Liver (tissue), 9 donors: Measurements from ENCODE around the gene RCAN2. TPM values are rescaled to one million over a fixed set of nuclear protein-coding genes. Genes with fewer than 3 reads are reported as not detected.
A peak's percentile ranks its signal among the peaks of the same experiment; 100 is the strongest.

Source experiments
- DNase-seq: peaks from one replicate; pipeline ENCODE4 v3.0.0-alpha.2; 2017; ENCODE audit warnings: low spot score
- H3K27ac ChIP-seq, 2 donors: one replicate each; pipeline ENCODE4 v1.7.0; 2013; ENCODE audit warnings: inconsistent platforms in 2 of 2, low read length in 2 of 2, control low read depth in 1 of 2, low read depth in 1 of 2, mild to moderate bottlenecking in 1 of 2
- H3K27me3 ChIP-seq, 4 donors: one replicate each; pipeline versions ENCODE4 v1.6.1 to v1.7.0; 2013; ENCODE audit warnings: low read length in 3 of 4, inconsistent platforms in 1 of 4, mild to moderate bottlenecking in 1 of 4, moderate library complexity in 1 of 4; ENCODE audit not compliant: control insufficient read depth in 4 of 4, insufficient read depth in 4 of 4
- H3K36me3 ChIP-seq, 4 donors: one replicate each; pipeline versions ENCODE4 v1.6.1 to v1.7.0; 2013; ENCODE audit warnings: low read length in 3 of 4, mild to moderate bottlenecking in 3 of 4, low read depth in 1 of 4, moderate library complexity in 1 of 4; ENCODE audit not compliant: control insufficient read depth in 4 of 4, insufficient read depth in 3 of 4
- H3K4me1 ChIP-seq, 4 donors: one replicate each; pipeline versions ENCODE4 v1.6.1 to v1.7.0; 2013; ENCODE audit warnings: low read length in 3 of 4, mild to moderate bottlenecking in 3 of 4, moderate library complexity in 1 of 4; ENCODE audit not compliant: control insufficient read depth in 4 of 4, insufficient read depth in 4 of 4
- H3K4me3 ChIP-seq, 3 donors: one replicate each; pipeline versions ENCODE4 v1.6.1 to v1.7.0; 2013; ENCODE audit warnings: low read length in 3 of 3, control low read depth in 1 of 3, low read depth in 1 of 3, mild to moderate bottlenecking in 1 of 3
- H3K9ac ChIP-seq, 2 donors: one replicate each; pipeline ENCODE4 v1.7.0; 2013; ENCODE audit warnings: low read length in 2 of 2, mild to moderate bottlenecking in 2 of 2, moderate library complexity in 2 of 2, control low read depth in 1 of 2, low read depth in 1 of 2
- H3K9me3 ChIP-seq, 4 donors: one replicate each; pipeline versions ENCODE4 v1.6.1 to v1.7.0; 2013; ENCODE audit warnings: low read length in 3 of 4; ENCODE audit not compliant: control insufficient read depth in 4 of 4
- EGR1 ChIP-seq, 2 donors: IDR thresholded peaks; 2 replicates each; pipeline ENCODE4 v1.6.1; 2016 to 2018; ENCODE audit warnings: antibody characterized with exemption in 2 of 2, low read depth in 2 of 2
- FOXA1 ChIP-seq: IDR thresholded peaks from 2 replicates; pipeline ENCODE4 v1.6.1; 2016; ENCODE audit warnings: antibody characterized with exemption
- FOXA2 ChIP-seq: IDR thresholded peaks from 2 replicates; pipeline ENCODE4 v1.6.1; 2016; ENCODE audit warnings: antibody characterized with exemption
- GABPA ChIP-seq, 2 donors: IDR thresholded peaks in 1 of 2; conservative IDR thresholded peaks in 1 of 2; 2 replicates each; pipeline ENCODE4 v1.6.1; 2016; ENCODE audit warnings: antibody characterized with exemption in 2 of 2, mild to moderate bottlenecking in 1 of 2, moderate library complexity in 1 of 2
- HNF4A ChIP-seq, 2 donors: conservative IDR thresholded peaks; 2 replicates each; pipeline ENCODE4 v1.6.1; 2016; ENCODE audit warnings: antibody characterized with exemption in 2 of 2, mild to moderate bottlenecking in 2 of 2
- HNF4G ChIP-seq: IDR thresholded peaks from 2 replicates; pipeline ENCODE4 v1.6.1; 2016; ENCODE audit warnings: antibody characterized with exemption
- JUND ChIP-seq, 2 donors: IDR thresholded peaks; 2 replicates each; pipeline ENCODE4 v1.6.1; 2016; ENCODE audit warnings: antibody characterized with exemption in 2 of 2
- NR2F2 ChIP-seq: IDR thresholded peaks from 2 replicates; pipeline ENCODE4 v1.6.1; 2016; ENCODE audit warnings: antibody characterized with exemption
- RAD21 ChIP-seq, 2 donors: IDR thresholded peaks; 2 replicates each; pipeline ENCODE4 v1.6.1; 2016; ENCODE audit warnings: antibody characterized with exemption in 2 of 2, mild to moderate bottlenecking in 2 of 2
- RXRA ChIP-seq, 2 donors: IDR thresholded peaks; 2 replicates each; pipeline ENCODE4 v1.6.1; 2017 to 2018; ENCODE audit warnings: antibody characterized with exemption in 2 of 2, mild to moderate bottlenecking in 1 of 2
- SP1 ChIP-seq: IDR thresholded peaks from 2 replicates; pipeline ENCODE4 v1.6.1; 2018; ENCODE audit warnings: antibody characterized with exemption, mild to moderate bottlenecking
- TAF1 ChIP-seq: conservative IDR thresholded peaks from 2 replicates; pipeline ENCODE4 v1.6.1; 2016; ENCODE audit warnings: antibody characterized with exemption, mild to moderate bottlenecking
- YY1 ChIP-seq: IDR thresholded peaks from 2 replicates; pipeline ENCODE4 v1.6.1; 2016; ENCODE audit warnings: antibody characterized with exemption, mild to moderate bottlenecking
- ZBTB33 ChIP-seq: IDR thresholded peaks from 2 replicates; pipeline ENCODE4 v1.6.1; 2016; ENCODE audit warnings: antibody characterized with exemption
- WGBS: extraction: QIAGEN DNeasy Blood & Tissue Kit; methylation state at CpG from one replicate; pipeline ENCODE4 v1.1.7; 2013; 5-methylcytosine and 5-hydroxymethylcytosine counted together
- polyA plus RNA-seq, 2 donors: library from polyadenylated mRNA; stranded (reverse) in 1 of 2; unstranded in 1 of 2; fragments of 200-250 nt in 1 of 2; fragments of >200 nt in 1 of 2; fragmentation: Nextera tagmentation in 1 of 2; extraction: Ambion mirVana in 1 of 2; gene quantifications; one replicate each; pipeline versions ENCODE4 v1.2.1 to v1.2.3, GENCODE V29; 2013 to 2015
- total RNA-seq, 2 donors: library from RNA; depleted of rRNA; stranded (reverse); fragments of >200 nt; gene quantifications; one replicate each; pipeline ENCODE4 v1.2.3, GENCODE V29; 2014
- TF ChIP-seq, protein P1 (sequence below): IDR thresholded peaks from 2 replicates; pipeline ENCODE4 v1.6.1; 2016; ENCODE audit warnings: antibody characterized with exemption
- TF ChIP-seq, protein P2 (sequence below): IDR thresholded peaks from 2 replicates; pipeline ENCODE4 v1.6.1; 2016; ENCODE audit warnings: antibody characterized with exemption
- donor health status: healthy.
- donor health status: healthy.
- donor health status: healthy.
- donor health status: healthy.
- donor health status: healthy.

Gene RCAN2
- total and polyA plus RNA-seq, 4 donors: 0.19 to 8.2 (median 2.4) TPM

DNA sequence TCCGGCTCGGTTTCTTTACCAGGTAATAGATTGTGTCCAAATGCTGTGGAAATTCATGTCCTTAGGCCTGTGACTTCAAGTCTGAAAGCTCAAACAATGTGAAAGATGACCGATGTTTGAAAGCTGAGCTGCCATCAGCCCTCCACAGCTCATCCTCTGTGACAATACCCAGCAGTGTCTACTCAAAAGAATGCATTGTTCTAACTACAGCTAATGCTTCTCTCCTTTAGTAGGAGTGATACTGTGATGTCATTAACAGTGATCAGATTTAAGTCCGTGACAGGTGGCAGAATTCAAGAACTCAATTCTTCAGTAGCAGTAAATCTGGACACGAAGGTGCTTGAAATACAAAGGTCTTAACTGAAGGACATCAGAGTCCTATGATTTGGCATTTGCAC, 97.3 kb downstream of the RCAN2 start:
- no peak for DNase-seq
- Histone ChIP-seq H3K4me3 (no peak overlapping the region), H3K4me1 (peaks cover 6 to 51% (median 40%) of the 10 kb centered on the region in 4 donors), H3K27me3 (no peaks in the 10 kb centered on the region), H3K36me3 (no peaks in the 10 kb centered on the region), H3K9me3 (no peaks in the 10 kb centered on the region), H3K27ac (peak overlapping the region; percentile 39 to 62), H3K9ac (no peak overlapping the region)
- WGBS: 53% methylated on average over 5 of the region's 5 CpGs
- no peak for TF ChIP-seq RXRA (IDR thresholded peaks at IDR 0.05)
- no peak for TF ChIP-seq GABPA (IDR thresholded peaks at IDR 0.05 in 1 of 2, conservative IDR thresholded peaks at IDR 0.05 in 1 of 2)
- TF ChIP-seq HNF4A (conservative IDR thresholded peaks at IDR 0.05): no peak
- TF ChIP-seq, protein P1, sequence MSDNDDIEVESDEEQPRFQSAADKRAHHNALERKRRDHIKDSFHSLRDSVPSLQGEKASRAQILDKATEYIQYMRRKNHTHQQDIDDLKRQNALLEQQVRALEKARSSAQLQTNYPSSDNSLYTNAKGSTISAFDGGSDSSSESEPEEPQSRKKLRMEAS: no peak
- no peak for TF ChIP-seq EGR1 (IDR thresholded peaks at IDR 0.05; ENCODE audit: low read depth in 2 of 2)
- TF ChIP-seq FOXA2: no peak
- TF ChIP-seq RAD21 (IDR thresholded peaks at IDR 0.05): no peak
- TF ChIP-seq TAF1: no peak
- TF ChIP-seq SP1: no peak
- TF ChIP-seq HNF4G: no peak
- TF ChIP-seq YY1: no peak

DNA sequence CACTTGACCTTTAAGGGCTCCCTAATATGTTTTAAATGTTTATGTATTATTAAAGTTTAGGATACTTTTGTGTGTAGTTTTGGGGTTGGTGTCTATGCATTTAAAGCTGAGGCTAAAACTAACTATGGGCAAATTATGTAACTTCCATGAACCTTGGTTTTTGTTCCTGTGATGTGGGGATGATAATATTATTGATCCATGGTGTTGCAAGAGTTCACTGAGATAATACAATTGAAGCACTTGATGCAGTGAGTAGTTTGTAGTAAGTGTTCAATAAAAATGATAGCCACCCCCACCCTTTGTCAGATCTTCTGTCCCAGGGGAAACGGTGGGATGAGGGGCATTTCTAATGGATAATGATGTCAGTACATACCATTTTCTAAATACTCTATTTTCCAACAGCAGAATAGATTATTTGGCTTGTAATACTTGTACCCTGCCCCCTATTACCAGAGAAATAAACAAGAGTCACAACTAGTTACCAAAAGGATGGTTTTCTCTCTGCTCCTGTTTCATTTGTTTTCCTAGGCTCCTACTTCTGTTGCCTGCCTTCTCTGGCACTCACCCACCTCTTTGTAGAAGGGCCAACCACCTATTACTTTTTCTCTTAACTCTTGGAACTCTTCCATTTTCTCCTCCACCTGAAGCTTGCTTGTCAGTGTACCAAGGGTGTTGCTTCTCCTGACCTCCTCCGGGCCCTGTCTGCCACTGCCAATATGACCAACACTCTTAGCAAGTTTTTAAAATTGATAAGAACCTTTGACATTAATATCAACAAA, 97.9 kb downstream of the RCAN2 start:
- Histone ChIP-seq H3K36me3 (no peaks in the 10 kb centered on the region), H3K27ac (peak overlapping the region; percentile 39 to 62), H3K9me3 (no peaks in the 10 kb centered on the region), H3K4me3 (no peak overlapping the region), H3K9ac (no peak overlapping the region), H3K27me3 (no peaks in the 10 kb centered on the region), H3K4me1 (peaks cover 6 to 51% (median 40%) of the 10 kb centered on the region in 4 donors)
- TF ChIP-seq YY1: peak; percentile 40
- TF ChIP-seq FOXA1: no peak
- peak; percentile 72 to 82 for TF ChIP-seq RXRA (IDR thresholded peaks at IDR 0.05)
- peak in 1 of 2 donors; percentile 37 for TF ChIP-seq EGR1 (IDR thresholded peaks at IDR 0.05; ENCODE audit: low read depth in 2 of 2)
- TF ChIP-seq TAF1: no peak
- TF ChIP-seq HNF4A (conservative IDR thresholded peaks at IDR 0.05): peak; percentile 82 to 83
- TF ChIP-seq HNF4G: peak; percentile 38
- peak; percentile 80 for TF ChIP-seq ZBTB33
- TF ChIP-seq, protein P1: peak; percentile 64
- TF ChIP-seq JUND (IDR thresholded peaks at IDR 0.05): peak; percentile 15 to 59
- TF ChIP-seq NR2F2: no peak
- TF ChIP-seq, protein P2, sequence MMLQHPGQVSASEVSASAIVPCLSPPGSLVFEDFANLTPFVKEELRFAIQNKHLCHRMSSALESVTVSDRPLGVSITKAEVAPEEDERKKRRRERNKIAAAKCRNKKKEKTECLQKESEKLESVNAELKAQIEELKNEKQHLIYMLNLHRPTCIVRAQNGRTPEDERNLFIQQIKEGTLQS: peak; percentile 50
- peak; percentile 56 for TF ChIP-seq SP1
- DNase-seq: no peak
- 32% methylated on average over 2 of the region's 2 CpGs for WGBS
